B cell (primary cell): ENCODE measurements around the gene STARD3.

Experiments
- EZH2 ChIP-seq: IDR thresholded peaks from 2 replicates; pipeline ENCODE4 v1.6.1; 2012; ENCODE audit warnings: borderline replicate concordance, low read depth, mild to moderate bottlenecking, moderate library complexity, low read length; ENCODE audit not compliant: insufficient read depth, poor library complexity, severe bottlenecking
- TF ChIP-seq, protein P1 (sequence below): fragments of 200-600 bp; IDR thresholded peaks from one replicate; pipeline ENCODE4 v1.8.0; 2022; ENCODE audit warnings: antibody characterized with exemption, mild to moderate bottlenecking

- TF ChIP-seq, protein P1, sequence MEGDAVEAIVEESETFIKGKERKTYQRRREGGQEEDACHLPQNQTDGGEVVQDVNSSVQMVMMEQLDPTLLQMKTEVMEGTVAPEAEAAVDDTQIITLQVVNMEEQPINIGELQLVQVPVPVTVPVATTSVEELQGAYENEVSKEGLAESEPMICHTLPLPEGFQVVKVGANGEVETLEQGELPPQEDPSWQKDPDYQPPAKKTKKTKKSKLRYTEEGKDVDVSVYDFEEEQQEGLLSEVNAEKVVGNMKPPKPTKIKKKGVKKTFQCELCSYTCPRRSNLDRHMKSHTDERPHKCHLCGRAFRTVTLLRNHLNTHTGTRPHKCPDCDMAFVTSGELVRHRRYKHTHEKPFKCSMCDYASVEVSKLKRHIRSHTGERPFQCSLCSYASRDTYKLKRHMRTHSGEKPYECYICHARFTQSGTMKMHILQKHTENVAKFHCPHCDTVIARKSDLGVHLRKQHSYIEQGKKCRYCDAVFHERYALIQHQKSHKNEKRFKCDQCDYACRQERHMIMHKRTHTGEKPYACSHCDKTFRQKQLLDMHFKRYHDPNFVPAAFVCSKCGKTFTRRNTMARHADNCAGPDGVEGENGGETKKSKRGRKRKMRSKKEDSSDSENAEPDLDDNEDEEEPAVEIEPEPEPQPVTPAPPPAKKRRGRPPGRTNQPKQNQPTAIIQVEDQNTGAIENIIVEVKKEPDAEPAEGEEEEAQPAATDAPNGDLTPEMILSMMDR, result no peak
- TF ChIP-seq EZH2, result no peak
These were observed 27.4 kb upstream of the STARD3 start for GRCh38 chr17:39609416-39610025.
